ENCODE measurements around the gene SYN1.

The SYN1 gene

DNA sequence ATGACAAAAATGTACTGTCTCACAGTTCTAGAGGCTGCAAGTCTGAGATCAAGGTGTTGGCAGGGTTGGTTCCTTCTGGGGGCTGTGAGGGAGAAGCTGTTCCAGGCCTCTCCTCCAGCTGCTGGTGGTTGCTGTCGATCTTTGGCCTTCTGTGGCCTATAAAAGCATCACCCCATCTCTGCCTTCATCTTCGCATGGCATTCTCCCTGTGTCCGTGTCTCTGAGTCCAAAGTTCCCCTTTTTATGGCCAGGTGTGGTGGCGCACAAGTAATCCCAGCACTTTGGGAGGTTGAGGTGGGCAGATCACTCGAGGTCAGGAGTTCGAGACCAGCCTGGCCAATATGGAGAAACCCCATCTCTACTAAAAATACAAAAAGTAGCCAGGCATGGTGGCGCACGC lies 90.1 kb downstream of the SYN1 start:
- Mint-ChIP-seq H3K9me3 (no peaks in the 10 kb centered on the region), H3K4me3 (no peak overlapping the region), H3K27me3 (peaks cover 4% of the 10 kb centered on the region), H3K27ac (no peak overlapping the region), H3K4me1 (no peaks in the 10 kb centered on the region), H3K36me3 (no peaks in the 10 kb centered on the region)
- CTCF ChIA-PET, result interaction anchor here (0.7 kb wide), 1 partner anchor 413 kb away, joined by 3 read pairs; no protein-coding TSS in a partner anchor
- DNase-seq, result no peak

DNA sequence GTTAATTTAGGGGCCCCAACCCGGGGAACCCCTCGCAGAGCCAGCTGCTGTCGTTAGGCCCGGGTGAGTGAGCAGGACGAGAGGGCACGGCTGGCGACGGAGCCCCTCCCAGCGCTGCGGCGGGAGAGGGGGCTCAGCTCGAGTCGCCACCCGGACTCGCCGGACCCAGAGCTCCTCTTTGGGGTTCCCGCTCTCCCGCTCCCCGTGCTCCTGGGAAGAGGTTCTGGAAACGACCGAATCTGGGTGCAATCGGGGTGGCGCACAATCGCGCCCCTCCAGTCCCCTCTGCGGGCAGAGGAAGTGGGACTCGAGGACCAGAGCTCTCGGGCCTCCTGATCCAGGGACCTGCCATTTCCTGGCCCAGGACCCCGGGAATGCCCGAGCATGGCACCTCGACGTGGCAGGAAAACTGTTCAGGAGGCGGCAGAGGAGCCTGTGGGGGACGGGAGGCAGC lies 95.9 kb downstream of the SYN1 start:
- H3K36me3 Mint-ChIP-seq, result no peaks in the 10 kb centered on the region
- H3K27me3 Mint-ChIP-seq, result peaks cover 6% of the 10 kb centered on the region
- H3K27ac Mint-ChIP-seq, result no peak overlapping the region
- DNase-seq, result no peak
- H3K4me3 Mint-ChIP-seq, result peak overlapping the region; percentile 59
- CTCF ChIA-PET, result interaction anchor here (0.7 to 2.2 kb wide), 9 partner anchors 23 to 329 kb away, joined by 3 to 8 read pairs (median 4); no protein-coding TSS in a partner anchor
- no peaks in the 10 kb centered on the region for H3K9me3 Mint-ChIP-seq
- peaks cover 3% of the 10 kb centered on the region for H3K4me1 Mint-ChIP-seq

DNA sequence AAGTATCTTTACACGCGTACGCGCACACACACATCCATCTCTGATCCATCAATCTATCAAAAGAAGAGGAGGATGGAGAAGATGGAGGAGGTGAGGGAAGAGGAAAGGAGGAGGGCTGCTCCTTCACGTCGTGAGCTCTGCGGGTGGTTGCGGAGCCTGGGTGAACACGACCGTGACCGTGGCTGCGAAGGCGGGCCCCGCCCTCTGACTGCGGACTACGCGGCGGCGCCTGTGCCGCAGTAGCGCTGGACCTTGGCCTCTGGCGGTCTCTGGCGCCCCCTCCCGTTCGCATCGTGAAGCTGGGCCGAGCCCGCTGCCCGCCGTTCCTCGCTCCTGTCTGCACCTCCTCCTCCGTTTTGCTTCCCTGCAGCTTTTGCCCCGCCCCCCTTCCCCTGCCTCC lies 96.4 kb downstream of the SYN1 start:
- Mint-ChIP-seq H3K9me3 (no peaks in the 10 kb centered on the region), H3K4me1 (peaks cover 3% of the 10 kb centered on the region), H3K27me3 (peaks cover 6% of the 10 kb centered on the region), H3K36me3 (no peaks in the 10 kb centered on the region), H3K4me3 (peak overlapping the region; percentile 56), H3K27ac (no peak overlapping the region)
- CTCF ChIA-PET, result interaction anchor here (0.7 to 2.2 kb wide), 10 partner anchors 23 to 335 kb away, joined by 3 to 8 read pairs (median 4); no protein-coding TSS in a partner anchor
- peak; percentile 83 for DNase-seq
